ENCODE measurements around the gene NEK3. TPM values are rescaled to one million over a fixed set of nuclear protein-coding genes. Genes with fewer than 3 reads are reported as not detected.

Gene NEK3
- total RNA-seq, 4 donors from 2014 or later = 14.1 to 47.8 (median 21.8) TPM

DNA sequence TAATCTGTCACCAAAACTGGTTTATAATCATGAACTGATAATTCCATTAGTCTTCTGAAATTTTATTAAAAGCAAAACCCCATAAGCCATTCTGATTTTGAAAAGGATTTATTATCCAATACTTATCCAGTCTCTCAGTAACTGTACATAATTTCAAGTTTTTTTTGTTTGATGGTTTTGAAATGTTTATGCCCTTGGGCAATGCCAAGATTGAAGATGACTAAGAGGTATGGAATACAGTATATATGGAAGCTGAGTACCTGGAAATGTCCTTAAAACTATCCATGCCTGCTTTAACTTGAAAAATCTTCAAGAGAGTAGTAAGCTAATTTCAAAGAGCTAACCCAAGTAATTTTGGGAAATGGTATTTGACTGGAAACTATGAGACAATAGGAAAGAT, 28.8 kb downstream of the NEK3 start:
- TF ChIP-seq, protein P1, sequence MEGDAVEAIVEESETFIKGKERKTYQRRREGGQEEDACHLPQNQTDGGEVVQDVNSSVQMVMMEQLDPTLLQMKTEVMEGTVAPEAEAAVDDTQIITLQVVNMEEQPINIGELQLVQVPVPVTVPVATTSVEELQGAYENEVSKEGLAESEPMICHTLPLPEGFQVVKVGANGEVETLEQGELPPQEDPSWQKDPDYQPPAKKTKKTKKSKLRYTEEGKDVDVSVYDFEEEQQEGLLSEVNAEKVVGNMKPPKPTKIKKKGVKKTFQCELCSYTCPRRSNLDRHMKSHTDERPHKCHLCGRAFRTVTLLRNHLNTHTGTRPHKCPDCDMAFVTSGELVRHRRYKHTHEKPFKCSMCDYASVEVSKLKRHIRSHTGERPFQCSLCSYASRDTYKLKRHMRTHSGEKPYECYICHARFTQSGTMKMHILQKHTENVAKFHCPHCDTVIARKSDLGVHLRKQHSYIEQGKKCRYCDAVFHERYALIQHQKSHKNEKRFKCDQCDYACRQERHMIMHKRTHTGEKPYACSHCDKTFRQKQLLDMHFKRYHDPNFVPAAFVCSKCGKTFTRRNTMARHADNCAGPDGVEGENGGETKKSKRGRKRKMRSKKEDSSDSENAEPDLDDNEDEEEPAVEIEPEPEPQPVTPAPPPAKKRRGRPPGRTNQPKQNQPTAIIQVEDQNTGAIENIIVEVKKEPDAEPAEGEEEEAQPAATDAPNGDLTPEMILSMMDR (IDR thresholded peaks at IDR 0.05; ENCODE audit: low read depth) = no peak

DNA sequence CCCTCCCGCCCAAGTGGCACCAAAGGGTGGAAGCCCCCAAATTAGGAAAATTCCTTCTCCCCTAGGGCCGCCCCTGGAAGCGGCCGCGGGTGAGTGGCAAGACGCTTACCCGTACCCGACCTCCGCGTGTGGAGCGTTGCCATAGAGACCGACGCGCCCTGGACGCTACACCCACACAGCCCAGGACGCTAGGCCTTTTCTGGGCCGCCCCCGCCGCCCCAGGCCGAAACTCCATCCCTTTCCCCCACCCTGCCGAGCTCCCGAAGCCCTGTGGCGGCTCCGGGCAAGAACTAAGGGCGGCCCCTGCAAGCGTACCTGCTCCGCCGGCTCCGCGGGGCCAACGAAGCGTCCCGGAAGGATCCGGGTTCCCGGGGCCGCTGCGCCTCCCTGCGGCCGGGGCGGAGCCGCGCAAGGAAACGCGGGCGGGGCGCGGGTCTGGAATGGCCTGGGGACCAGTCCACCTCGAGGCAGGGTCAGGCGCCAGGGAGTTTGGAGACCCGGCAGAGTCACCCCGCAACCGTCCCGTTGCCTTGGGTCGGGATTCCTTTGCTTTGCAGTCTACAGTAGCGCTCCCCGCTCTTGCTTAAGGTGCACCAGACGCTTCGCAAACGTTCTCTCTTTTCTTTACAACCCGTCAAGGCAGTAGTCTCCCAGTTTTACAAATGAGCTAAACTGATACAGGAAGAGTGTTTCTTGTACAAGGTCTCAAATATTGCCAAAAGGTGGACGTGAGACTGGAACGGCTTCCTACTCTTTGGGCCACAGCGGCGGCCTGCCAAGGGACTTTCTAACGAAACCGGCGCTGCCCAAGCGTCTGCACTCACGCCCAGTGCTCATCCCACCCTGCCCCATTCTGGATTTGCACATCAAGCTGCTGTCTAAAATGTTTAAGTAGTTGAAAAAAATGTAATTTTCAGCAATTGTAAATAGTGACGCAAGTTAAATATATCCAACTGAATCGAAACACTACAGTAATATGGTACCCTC, 30.4 kb downstream of the NEK3 start, which contains the start of gene NEK5:
NEK5 (minus strand) TSS at position 360 of the 987 bp plus-strand sequence. CDS start 1,591 bp downstream, outside the sequence.
- TF ChIP-seq, protein P1 (IDR thresholded peaks at IDR 0.05; ENCODE audit: low read depth) = no peak

DNA sequence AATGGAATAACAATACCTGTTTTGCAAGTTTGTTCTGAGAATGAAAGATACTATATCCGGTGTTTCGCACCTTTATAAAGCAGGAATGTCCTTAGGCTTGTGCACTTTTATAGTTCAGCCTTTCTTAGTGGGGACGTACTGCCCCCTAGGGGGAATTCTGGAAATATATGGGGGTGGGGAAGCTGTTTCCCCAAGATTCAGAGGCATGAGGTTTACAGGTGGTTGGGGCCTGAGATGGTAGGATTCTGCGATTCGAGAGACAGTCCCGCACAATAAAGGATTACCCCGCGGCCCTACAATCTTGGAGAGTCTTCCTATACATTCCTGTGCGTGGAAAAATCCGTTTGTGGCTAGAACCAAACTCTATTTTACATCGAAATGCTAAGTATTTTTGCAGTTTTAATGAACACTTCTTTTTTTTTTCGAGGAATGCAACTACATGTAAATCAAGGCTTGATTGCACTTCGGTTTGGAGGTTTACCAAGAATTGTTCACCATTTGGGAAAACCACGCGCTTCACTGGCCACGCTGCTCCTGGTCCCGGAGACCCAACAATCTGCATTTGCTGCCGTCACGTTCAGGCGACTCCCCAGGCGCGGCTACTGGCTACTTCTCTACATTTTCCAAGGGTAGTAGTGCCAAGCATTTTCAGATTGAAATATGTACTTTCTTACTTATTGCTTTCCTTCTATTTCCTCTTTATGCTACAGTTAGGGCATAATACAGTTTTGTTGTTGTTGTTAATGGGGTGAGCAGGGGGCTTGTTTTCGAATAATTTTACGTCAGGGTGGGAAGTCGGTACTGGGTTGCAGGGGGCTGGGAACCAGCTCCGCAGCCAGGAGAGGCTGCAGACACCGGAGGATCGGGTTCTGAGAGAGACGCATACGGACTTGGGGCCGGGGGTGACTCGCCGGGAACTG, 31.4 kb downstream of the NEK3 start:
- TF ChIP-seq, protein P1 (IDR thresholded peaks at IDR 0.05; ENCODE audit: low read depth) = no peak

DNA sequence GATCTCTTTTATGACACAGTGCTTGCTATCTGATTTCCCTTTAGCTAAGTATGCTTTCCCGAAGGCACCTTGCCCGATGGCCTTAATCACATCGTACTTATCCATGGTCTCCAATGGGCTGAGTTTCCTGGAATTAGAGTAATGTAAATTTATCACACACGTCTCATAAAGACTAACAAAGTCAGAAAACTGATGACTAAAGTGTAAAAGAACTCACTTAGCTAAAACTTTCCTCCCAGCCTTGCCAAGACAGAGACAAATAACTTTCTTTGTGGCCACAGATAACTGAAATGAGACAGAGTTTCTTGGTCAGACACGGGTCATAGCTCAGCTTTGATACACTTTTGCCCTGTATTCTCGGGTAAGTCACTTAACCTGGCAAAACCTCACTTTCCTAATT, 32.0 kb downstream of the NEK3 start:
- TF ChIP-seq, protein P1 (IDR thresholded peaks at IDR 0.05; ENCODE audit: low read depth) = no peak

DNA sequence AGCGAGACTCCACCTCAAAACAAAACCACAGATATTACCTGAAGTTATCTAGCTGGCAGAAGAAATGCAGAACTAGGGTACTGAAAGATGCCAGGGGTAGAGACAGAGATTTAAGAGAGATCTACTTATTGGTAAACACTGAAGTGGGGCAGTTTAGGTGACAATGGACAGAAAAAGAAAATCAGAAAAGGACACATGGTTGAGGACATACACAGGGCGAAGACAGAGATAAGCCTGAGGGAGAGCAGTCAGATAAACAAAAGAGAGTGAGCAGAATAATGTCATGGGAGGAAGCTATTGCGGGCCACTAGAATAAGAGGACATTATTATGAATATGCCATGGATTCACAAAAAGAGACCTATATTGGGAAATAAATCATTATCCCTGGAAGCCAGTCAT, 33.9 kb downstream of the NEK3 start:
- TF ChIP-seq, protein P1 (IDR thresholded peaks at IDR 0.05; ENCODE audit: low read depth) = no peak

DNA sequence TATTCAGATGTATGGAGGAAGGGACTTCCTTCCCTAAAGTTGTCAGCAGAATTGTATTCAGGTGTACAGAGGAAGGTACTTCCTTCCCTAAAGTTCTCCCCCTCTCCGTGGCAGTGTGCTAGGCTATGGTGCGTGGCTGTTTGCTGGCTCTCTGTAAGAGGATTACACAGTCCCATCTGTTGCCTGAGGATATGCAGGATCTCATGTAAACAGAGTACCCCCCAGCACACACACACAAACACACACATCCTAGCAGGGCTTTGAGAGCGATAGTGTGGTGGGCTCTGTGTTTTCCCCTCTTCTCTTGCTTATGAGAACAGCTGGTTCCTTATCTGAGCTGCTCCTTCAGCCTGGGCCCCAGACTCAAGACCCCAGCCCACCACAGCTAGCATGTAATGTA, 40.8 kb downstream of the NEK3 start:
- TF ChIP-seq, protein P1 (IDR thresholded peaks at IDR 0.05; ENCODE audit: low read depth) = no peak

Measured in subcutaneous adipose tissue (tissue), 4 donors.